HG02610 (cell line): ENCODE data around the gene DUSP10.

Source experiments
- ATAC-seq: cut with Tn5 transposase; IDR thresholded peaks from one replicate; pipeline ENCODE4 v1.9.1; 2021; ENCODE audit warnings: mild to moderate bottlenecking, moderate library complexity; ENCODE audit not compliant: unreplicated experiment

DUSP10 gene

GRCh38 chr1:221715321-221716169, 26.3 kb downstream of the DUSP10 start:
- no peak for ATAC-seq

DNA sequence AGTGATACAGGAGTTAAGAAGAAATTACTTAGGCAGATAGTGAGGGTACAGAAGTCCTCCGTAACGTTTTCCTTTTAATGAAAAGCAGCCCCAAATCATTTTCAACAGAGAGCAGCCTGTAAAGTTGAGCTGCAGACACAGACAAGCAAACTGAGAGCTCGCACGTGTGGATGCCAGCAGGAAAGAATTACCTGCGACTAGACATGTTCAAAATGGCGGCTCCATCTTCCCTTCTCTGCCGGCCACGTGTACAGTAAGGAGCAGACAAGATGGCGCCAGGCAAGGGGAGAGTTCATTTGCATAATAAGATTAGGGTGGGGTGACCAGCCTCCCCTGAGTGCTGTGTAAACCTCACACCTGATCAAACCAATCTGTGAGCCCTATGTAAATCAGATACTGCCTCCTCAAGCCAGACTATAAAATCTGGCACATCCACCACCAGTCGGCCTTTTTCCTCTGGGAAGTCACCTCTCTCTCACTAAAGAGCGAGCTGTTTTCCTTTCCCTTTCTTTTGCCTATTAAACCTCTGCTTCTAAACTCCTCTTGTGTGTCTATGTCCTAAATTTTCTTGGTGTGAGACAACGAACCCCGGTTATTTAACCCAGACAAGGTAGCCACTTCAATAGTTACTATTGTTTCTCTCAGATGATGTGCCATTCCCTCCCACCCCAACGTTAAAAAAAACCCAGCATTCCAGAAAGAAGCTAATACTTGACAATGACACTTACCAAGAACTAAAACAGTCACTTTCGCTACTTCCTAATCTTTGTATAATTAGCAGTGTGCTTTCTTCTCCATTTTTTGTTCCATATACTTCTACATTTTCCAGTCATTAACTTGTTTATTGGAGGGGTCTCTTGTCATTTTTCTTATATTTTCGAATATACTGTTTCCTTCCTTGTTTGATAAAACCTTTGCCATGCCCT, 27.4 kb downstream of the DUSP10 start:
- no peak for ATAC-seq

GRCh38 chr1:221712776-221713431, 29.0 kb downstream of the DUSP10 start:
- peak; percentile 45 for ATAC-seq

DNA sequence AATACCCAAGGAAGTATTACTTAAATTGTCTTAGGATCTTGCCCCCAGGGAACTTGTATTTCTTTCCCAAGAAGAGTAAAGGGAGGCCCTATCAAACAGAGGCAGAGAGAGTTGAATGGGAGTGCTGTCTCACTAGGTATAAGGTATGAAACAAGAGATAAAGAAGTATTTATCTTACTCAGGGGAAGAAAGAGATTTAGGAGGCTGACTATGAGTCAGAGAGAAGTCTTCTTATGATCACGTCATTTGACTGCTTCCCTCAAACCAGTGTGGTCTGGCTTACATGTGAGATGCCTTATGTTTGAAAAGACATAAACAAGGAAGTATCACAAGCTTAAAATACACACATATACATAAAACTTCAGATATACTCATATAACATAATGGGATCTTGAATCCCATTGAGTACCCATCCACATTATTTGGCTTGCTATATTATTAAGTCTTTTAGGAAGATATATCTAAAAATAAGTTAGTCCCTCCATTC, 29.6 kb downstream of the DUSP10 start:
- peak; percentile 70 for ATAC-seq

- no peak for ATAC-seq
These were observed 30.2 kb downstream of the DUSP10 start for GRCh38 chr1:221711656-221712055.

DNA sequence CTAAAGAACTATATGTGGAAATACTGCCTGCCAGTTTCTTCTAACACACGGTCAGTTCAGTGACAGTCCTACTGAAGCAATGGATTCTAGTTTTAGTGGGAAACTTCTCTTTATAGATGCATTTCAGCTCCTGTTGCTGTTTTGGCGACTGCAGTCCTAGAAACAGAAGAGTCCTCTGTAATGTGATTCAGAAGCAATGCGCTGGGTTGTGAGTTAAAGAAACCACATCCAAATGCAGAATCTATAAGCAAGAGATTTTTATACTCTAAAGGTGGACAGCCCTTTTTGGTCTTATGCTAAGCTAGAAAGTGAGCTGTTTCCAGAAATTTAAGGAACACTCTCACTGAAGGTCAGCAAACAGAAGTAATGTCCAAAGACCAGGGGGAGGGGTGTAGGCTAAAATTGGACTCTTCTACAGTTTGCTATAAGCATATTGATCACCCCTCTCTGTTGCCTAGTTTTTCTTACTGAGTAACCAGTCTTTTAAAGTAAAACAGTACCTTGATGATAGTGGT, 30.8 kb downstream of the DUSP10 start:
- no peak for ATAC-seq

- no peak for ATAC-seq
These were observed 32.0 kb downstream of the DUSP10 start for GRCh38 chr1:221709854-221710253.

- peak; percentile 29 for ATAC-seq
These were observed 32.9 kb downstream of the DUSP10 start for GRCh38 chr1:221708987-221709386.

- peak; percentile 68 for ATAC-seq
These were observed 33.8 kb downstream of the DUSP10 start for GRCh38 chr1:221708076-221708571.

- ATAC-seq: no peak
These were observed 34.9 kb downstream of the DUSP10 start for GRCh38 chr1:221706876-221707582.

DNA sequence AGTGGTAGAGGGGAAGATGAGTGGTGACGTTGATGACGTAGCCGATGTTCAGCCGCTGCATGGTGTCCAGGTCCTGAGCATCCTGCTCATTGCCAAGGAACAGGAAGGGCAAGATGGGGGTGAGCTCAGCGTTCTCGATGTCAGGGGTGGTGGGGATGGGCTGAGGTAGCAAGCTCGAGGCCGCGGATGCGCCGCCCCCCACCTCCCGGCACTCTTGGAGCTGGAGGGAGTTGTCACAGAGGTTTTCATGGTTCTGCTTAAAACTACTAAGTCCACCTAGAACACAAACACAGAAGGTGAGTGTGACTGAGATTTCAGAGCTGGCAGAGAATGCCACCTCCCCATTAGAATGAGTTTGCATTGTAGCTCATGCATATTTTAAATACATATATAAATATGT, 35.7 kb downstream of the DUSP10 start:
- ATAC-seq: no peak

DNA sequence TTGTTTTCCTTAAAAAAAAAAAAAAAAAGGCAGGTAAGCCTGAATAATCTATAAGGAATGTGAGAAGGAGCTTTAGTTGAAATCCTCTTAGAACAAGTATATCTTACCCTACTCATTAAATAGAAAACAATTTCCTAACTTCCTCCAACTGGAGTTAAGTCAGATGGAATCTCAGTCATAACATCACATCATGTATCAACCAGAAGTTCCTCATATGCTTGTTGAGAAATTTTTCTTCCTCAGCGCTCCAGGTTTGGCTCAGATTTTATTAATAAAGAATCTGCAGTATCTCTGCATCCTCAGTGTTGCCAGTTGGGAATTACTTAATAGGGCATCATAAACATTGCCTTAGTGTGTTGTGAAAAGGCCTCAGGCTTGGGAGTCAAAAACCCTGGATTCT, 37.6 kb downstream of the DUSP10 start:
- no peak for ATAC-seq

- ATAC-seq: no peak
These were observed 40.2 kb downstream of the DUSP10 start for GRCh38 chr1:221701570-221702186.

- no peak for ATAC-seq
These were observed 40.9 kb downstream of the DUSP10 start for GRCh38 chr1:221700948-221701347.

DNA sequence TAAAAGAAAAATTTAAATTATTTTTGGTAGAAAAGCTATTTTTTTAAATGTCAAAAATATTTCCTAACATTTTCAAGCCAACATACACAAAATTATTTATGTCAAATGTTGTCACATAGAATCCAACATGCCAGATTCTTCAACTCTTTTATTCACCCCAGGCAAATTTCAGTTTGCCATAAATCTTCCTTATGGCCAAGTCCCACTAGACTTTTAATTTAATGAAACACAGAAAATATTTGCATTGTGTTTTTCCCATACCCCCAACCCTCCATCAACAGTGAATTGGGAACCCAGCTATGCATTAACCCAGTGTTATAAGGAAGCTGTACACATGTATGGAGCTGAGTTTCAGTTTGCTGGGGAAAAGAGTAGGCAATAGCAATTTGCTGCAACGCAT, 41.4 kb downstream of the DUSP10 start:
- no peak for ATAC-seq

DNA sequence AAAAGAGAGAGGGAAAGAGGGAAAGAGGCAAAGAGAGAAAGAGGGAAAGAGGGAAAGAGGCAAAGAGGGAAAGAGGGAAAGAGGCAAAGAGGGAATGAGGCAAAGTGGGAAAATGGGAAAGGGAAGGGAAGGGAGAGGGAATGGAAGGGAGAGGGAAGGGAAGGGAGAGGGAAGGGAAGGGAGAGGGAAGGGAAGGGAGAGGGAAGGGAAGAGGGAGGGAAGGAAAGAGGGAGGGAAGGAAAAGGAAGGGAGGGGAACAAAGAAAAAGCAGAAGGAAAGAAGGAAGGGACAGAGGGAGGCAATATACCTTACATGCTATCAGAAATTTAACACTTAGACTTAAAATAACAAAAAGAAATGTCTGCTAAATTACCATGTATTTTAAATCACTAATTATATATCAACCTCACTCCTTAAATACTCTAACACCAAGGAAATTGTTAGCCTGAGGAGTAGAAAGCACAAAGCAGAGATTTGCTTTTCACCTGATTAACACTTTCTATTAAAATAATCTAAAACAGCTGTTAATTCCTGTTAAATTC, 41.8 kb downstream of the DUSP10 start:
- no peak for ATAC-seq

- ATAC-seq: no peak
These were observed 42.3 kb downstream of the DUSP10 start for GRCh38 chr1:221699577-221699976.

DNA sequence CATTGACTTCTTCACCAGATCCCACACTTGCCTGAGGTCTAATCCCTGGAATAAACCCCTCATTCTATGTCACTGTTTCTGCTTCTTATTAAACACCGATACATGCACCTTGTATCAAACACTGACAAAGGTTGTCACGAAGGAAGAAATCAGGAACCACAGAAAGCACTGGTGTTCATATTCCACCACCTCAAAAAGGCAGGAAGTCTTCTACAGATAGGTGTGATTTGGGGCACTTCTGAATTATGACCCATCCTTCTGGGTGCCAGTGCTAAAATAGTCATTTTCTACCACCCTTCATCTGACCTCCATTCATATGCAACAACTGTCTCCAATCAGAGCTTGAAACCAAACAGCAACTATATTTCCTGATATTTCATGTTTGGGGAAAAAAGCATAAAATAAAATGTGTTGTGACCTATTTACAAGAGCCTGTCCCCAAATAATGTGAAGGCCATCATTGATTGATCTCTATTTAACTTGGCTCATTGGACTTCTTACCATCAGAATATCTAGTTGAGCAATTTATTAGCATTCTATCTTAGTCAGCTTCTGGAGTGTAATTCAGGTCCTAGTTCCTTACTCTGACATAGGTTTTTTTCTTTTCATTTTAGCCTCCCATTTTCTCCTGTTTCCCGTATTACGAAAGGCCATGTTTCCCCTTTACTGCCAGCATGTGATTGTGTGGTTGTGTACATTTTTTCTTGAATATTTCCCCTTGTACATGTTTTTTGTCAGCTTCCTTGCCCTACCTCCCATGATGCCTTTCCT, 43.1 kb downstream of the DUSP10 start:
- ATAC-seq: no peak
